Liver (tissue), 3 donors: ENCODE results near the gene FBXO48.

Source experiments
- CTCF ChIP-seq: fragments of 150-350 bp; IDR thresholded peaks from 2 replicates; pipeline ENCODE4 v1.5.1; 2017; ENCODE audit warnings: improper control_type of control experiment, low read depth, low read length; ENCODE audit not compliant: missing input control
- GABPA ChIP-seq, 2 donors: IDR thresholded peaks in 1 of 2; conservative IDR thresholded peaks in 1 of 2; 2 replicates each; pipeline ENCODE4 v1.6.1; 2016; ENCODE audit warnings: antibody characterized with exemption in 2 of 2, mild to moderate bottlenecking in 1 of 2, moderate library complexity in 1 of 2
- JUND ChIP-seq, 2 donors: IDR thresholded peaks; 2 replicates each; pipeline ENCODE4 v1.6.1; 2016; ENCODE audit warnings: antibody characterized with exemption in 2 of 2
- RAD21 ChIP-seq, 2 donors: IDR thresholded peaks; 2 replicates each; pipeline ENCODE4 v1.6.1; 2016; ENCODE audit warnings: antibody characterized with exemption in 2 of 2, mild to moderate bottlenecking in 2 of 2
- RXRA ChIP-seq, 2 donors: IDR thresholded peaks; 2 replicates each; pipeline ENCODE4 v1.6.1; 2017 to 2018; ENCODE audit warnings: antibody characterized with exemption in 2 of 2, mild to moderate bottlenecking in 1 of 2
- YY1 ChIP-seq: IDR thresholded peaks from 2 replicates; pipeline ENCODE4 v1.6.1; 2016; ENCODE audit warnings: antibody characterized with exemption, mild to moderate bottlenecking
- ZBTB33 ChIP-seq: IDR thresholded peaks from 2 replicates; pipeline ENCODE4 v1.6.1; 2016; ENCODE audit warnings: antibody characterized with exemption
- donor health status: healthy.
- donor health status: healthy.

GRCh38 chr2:68483011-68483410 is 15.9 kb upstream of the FBXO48 start:
- TF ChIP-seq CTCF: no peak
- TF ChIP-seq ZBTB33: no peak
- TF ChIP-seq YY1: no peak
- TF ChIP-seq JUND (IDR thresholded peaks at IDR 0.05): no peak
- TF ChIP-seq RXRA (IDR thresholded peaks at IDR 0.05): no peak
- no peak for TF ChIP-seq GABPA (IDR thresholded peaks at IDR 0.05 in 1 of 2, conservative IDR thresholded peaks at IDR 0.05 in 1 of 2)
- TF ChIP-seq RAD21 (IDR thresholded peaks at IDR 0.05): no peak
